ENCODE measurements around the gene EHD4. TPM values are rescaled to one million over a fixed set of nuclear protein-coding genes. Genes with fewer than 3 reads are reported as not detected.

EHD4 gene
- total RNA-seq, 3 donors from 2014 or later, result 26.4 to 39.0 (median 35.0) TPM

DNA sequence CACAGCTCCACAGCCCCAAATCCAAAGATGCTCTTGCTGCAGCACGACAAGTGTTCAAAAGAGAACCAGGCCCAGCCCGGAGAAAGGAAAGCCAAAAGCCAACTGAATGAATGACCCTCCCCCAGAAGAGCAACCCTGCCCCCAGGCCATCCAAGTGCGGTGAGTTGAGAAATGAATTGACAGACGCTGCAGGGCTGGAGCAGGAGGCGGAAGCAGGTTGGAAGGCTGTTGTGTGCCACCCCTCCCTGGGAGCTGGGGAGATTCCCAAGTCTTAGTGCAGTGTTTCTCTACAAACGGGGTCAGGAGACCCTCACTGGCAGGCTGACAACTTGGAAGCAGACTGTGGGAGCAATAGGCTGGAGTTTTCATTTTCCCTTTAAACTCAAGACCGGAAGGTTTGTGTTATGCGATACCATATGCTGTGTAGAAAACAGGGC, 75.0 kb downstream of the EHD4 start:
- Histone ChIP-seq H3K9me3 (no peaks in the 10 kb centered on the region), H3K4me3 (no peak overlapping the region), H3K36me3 (ENCODE audit: low read depth) (no peaks in the 10 kb centered on the region), H3K4me1 (ENCODE audit: low read depth) (peaks cover 9% of the 10 kb centered on the region)
- TF ChIP-seq, protein P1, sequence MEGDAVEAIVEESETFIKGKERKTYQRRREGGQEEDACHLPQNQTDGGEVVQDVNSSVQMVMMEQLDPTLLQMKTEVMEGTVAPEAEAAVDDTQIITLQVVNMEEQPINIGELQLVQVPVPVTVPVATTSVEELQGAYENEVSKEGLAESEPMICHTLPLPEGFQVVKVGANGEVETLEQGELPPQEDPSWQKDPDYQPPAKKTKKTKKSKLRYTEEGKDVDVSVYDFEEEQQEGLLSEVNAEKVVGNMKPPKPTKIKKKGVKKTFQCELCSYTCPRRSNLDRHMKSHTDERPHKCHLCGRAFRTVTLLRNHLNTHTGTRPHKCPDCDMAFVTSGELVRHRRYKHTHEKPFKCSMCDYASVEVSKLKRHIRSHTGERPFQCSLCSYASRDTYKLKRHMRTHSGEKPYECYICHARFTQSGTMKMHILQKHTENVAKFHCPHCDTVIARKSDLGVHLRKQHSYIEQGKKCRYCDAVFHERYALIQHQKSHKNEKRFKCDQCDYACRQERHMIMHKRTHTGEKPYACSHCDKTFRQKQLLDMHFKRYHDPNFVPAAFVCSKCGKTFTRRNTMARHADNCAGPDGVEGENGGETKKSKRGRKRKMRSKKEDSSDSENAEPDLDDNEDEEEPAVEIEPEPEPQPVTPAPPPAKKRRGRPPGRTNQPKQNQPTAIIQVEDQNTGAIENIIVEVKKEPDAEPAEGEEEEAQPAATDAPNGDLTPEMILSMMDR (IDR thresholded peaks at IDR 0.05), result no peak
- no peak for DNase-seq
- ATAC-seq, result no peak
- intact Hi-C loops (cut with DNase I, micrococcal nuclease), result no loop called here

DNA sequence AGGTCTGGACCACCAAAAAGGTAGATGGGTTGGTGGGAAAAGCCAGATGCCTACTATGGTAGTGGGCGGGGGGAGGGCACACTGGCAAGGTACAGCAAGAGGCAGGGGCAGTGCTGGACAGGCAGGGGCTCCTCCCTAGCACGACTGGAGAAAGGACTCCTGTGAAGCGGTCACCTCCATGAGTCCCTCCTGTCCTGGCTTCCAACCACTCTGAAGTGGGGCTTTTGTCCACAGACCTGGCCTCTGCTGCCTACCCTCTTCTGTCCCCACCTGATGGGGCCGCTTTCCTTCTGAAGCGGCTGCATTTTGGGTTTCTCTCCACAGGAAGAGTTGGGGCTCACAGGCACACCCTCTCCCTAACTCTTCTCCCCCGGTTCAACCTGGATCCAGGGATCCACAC, 75.8 kb downstream of the EHD4 start:
- Histone ChIP-seq H3K4me1 (ENCODE audit: low read depth) (peaks cover 9% of the 10 kb centered on the region), H3K36me3 (ENCODE audit: low read depth) (no peaks in the 10 kb centered on the region), H3K4me3 (no peak overlapping the region), H3K9me3 (no peaks in the 10 kb centered on the region)
- no peak for DNase-seq
- ATAC-seq, result no peak
- TF ChIP-seq, protein P1 (IDR thresholded peaks at IDR 0.05), result no peak
- intact Hi-C loops (cut with DNase I, micrococcal nuclease), result no loop called here

DNA sequence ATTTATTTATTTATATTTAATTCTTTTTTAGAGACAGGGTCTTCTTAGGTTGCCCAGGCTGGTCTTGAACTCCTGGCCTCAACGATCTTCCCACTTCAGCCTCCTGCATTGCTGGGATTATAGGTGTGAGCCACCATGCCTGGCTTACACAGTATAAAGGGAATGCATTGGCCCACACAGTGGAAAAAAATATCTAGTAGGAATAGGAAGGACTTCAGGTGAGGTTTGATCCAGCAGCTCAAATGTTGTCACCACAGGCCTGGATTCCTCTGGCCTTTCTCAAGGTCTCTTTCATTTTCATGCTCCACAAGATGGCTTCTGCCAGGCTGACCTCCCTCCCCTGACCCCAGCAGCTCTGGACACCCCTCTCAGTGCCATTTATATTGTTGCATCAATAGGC, 76.4 kb downstream of the EHD4 start:
- DNase-seq (no peak), ATAC-seq (no peak)
- H3K36me3 ChIP-seq (ENCODE audit: low read depth), result no peaks in the 10 kb centered on the region
- TF ChIP-seq, protein P1 (IDR thresholded peaks at IDR 0.05), result no peak
- peaks cover 9% of the 10 kb centered on the region for H3K4me1 ChIP-seq (ENCODE audit: low read depth)
- no peaks in the 10 kb centered on the region for H3K9me3 ChIP-seq
- no peak overlapping the region for H3K4me3 ChIP-seq
- intact Hi-C loops (cut with DNase I, micrococcal nuclease), result no loop called here

DNA sequence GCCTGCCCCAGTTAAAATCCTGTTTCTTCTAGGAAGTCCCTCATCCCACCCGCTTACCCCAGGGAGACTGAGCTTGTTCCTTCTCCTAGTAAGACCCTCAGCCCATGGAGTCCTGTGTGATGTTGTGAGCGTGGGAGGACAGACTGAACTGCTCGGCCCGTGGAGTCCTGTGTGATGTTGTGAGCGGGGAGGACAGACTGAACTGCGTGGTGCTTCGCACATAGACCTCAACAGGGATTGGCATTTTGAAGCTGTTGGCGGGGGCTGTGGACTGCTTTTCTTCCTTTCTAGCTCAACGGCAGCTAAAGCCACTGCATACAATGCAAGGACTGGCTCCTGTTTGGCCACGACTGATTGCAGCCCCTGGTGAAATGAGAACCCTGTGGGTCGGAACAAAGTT, 76.9 kb downstream of the EHD4 start:
- TF ChIP-seq, protein P1 (IDR thresholded peaks at IDR 0.05), result no peak
- ATAC-seq (no peak), DNase-seq (no peak)
- no peaks in the 10 kb centered on the region for H3K36me3 ChIP-seq (ENCODE audit: low read depth)
- peaks cover 9% of the 10 kb centered on the region for H3K4me1 ChIP-seq (ENCODE audit: low read depth)
- H3K9me3 ChIP-seq, result no peaks in the 10 kb centered on the region
- intact Hi-C loops (cut with DNase I, micrococcal nuclease), result no loop called here
- no peak overlapping the region for H3K4me3 ChIP-seq

DNA sequence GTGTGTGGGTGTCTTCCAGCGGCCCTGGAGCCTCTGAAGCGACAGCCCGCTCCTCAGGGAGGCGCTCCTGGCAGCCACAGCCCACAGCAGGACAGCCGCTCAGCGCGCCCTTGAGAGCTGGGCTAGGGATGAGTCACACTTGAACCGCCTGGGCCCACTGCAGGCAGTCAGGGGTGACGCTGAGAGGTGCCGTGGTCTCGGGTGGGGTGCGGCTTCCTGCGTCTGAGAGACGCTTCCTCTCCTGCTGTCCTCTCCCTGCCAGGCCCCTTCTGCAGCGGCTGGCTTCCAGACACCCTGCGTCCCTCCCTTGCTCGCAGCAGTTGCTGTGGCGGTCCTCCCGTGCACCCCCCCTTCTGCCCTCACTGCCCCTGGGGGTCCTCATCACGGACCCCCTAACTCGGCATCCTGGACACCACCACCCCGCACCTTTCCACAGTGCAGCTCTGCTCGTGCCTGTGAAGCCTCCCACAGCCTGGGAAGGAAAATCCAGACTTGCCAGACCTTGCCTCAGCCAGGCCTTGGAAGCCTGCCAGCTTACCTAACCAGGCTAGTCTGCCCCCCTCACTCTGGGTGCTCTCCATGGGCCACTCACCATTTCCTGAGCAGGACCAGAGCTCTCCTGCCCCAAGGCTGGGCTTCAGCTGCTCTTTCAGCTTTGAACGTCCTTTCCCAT, 77.4 kb downstream of the EHD4 start:
- H3K4me1 ChIP-seq (ENCODE audit: low read depth), result peaks cover 9% of the 10 kb centered on the region
- peak; percentile 49 to 89 (median 68) for DNase-seq
- intact Hi-C loops (cut with DNase I, micrococcal nuclease), result no loop called here
- H3K4me3 ChIP-seq, result no peak overlapping the region
- H3K9me3 ChIP-seq, result no peaks in the 10 kb centered on the region
- ATAC-seq, result peak; percentile 81
- TF ChIP-seq, protein P1 (IDR thresholded peaks at IDR 0.05), result no peak
- no peaks in the 10 kb centered on the region for H3K36me3 ChIP-seq (ENCODE audit: low read depth)
